Fibroblast of the aortic adventitia (primary cell): Measurements from ENCODE around the gene CLDN1. TPM values are rescaled to one million over a fixed set of nuclear protein-coding genes. Genes with fewer than 3 reads are reported as not detected.

Source experiments
- DNase-seq: peaks from one replicate; pipeline ENCODE4 v3.0.0-alpha.2; 2010; ENCODE audit warnings: low read depth
- H3K4me3 ChIP-seq: 2 replicates; pipeline ENCODE4 v1.5.1; 2011; ENCODE audit warnings: low read depth, mild to moderate bottlenecking, control low read depth, low read length, moderate library complexity
- CTCF ChIP-seq: IDR thresholded peaks from 2 replicates; pipeline ENCODE4 v1.5.1; 2011; ENCODE audit warnings: mild to moderate bottlenecking, low read length, control low read depth, inconsistent platforms; ENCODE audit not compliant: insufficient read depth
- total RNA-seq: library from RNA; depleted of rRNA; stranded (reverse); fragments of >200 nt; gene quantifications from 2 replicates; pipeline ENCODE4 v1.2.3, GENCODE V29; 2012; ENCODE audit warnings: low replicate concordance

Gene CLDN1
- total RNA-seq, 1 donor, result 0.18 TPM

GRCh38 chr3:190258634-190259033 is 63.6 kb downstream of the CLDN1 start:
- H3K4me3 ChIP-seq, result no peak overlapping the region
- no peak for DNase-seq
- no peak for TF ChIP-seq CTCF

Other genes with a start within 250 kb of the CLDN1 start
- gene P3H2, start 201.5 kb downstream of the CLDN1 start, total RNA-seq, result 4.0 and 15.6 TPM in 2 replicates
- gene CLDN16, start 65.7 kb upstream of the CLDN1 start, total RNA-seq, result 0.09 TPM in 1 of 2 replicates, not detected in the other
- not detected in 2 replicates for gene TMEM207, start 127.5 kb upstream of the CLDN1 start, total RNA-seq
- gene IL1RAP, start 191.6 kb upstream of the CLDN1 start, total RNA-seq, result 8.1 and 14.6 TPM in 2 replicates